Measurements from ENCODE around the gene STRIP1. TPM values are rescaled to one million over a fixed set of nuclear protein-coding genes. Genes with fewer than 3 reads are reported as not detected.

STRIP1 gene
- total and polyA plus RNA-seq, 2 of the 8 experiments (the other 6 are each of a cell fraction or from before 2014, with no cell fraction given) = 21.3 to 45.6 TPM

DNA sequence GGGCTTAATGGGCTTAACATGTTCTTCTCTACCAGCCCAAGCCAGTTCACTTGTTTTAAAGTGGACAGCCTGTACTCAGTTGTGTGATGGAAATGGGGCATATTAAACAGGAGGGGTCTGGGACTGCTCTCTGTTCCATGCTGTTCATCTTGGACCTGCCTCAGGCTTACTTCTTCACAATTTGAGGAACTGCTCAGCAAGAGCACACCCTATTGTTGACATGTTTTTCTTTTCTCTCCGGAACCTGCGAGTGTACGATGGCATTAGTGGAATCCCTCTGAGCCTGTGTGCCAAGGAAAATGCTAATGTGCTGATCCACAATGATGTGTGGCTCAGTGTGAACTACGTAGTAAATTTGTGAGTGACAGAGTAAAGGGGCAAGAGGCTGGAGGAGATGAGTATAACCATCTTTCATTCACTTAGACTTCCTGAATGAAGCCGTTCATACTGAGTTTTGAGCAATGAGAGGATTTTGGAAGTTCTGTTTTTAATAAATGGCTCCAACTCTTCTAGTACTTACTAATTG, 43.0 kb upstream of the STRIP1 start:
- no peak overlapping the region for H2BK120ac ChIP-seq (replicated peaks; ENCODE audit: low read depth, low read length)
- DNase-seq (ENCODE audit: low read depth in 1 of 2, low spot score in 2 of 2) = no peak
- H3K36me3 ChIP-seq (ENCODE audit: control insufficient read depth in 2 of 4, insufficient read depth in 4 of 4, low read length in 3 of 4) = peaks cover 0 to 10% (median 3%) of the 10 kb centered on the region in 4 experiments; a peak in 3 of 8 replicates
- no peak overlapping the region for H3K9ac ChIP-seq (replicated peaks in 1 of 4; ENCODE audit: extremely low read depth in 1 of 4, low read depth in 3 of 4, low read length in 3 of 4)
- no peak overlapping the region for H2AFZ ChIP-seq (ENCODE audit: low read length)
- no peak overlapping the region for H3K56ac ChIP-seq (replicated peaks; ENCODE audit: insufficient read length, low read depth, low read length)
- no peak overlapping the region for H2BK15ac ChIP-seq (ENCODE audit: low read length)
- H2BK20ac ChIP-seq (ENCODE audit: low read length) = no peak overlapping the region
- H4K8ac ChIP-seq (ENCODE audit: extremely low read depth, insufficient read depth, low read length) = no peak overlapping the region
- ChIA-PET POLR2A (ENCODE audit: partially characterized antibody) (interaction anchor here (1.0 kb wide), 1 partner anchor 31 kb away, joined by 3 read pairs; no protein-coding TSS in a partner anchor), CTCF (ENCODE audit: partially characterized antibody) (interaction anchor here (1.1 kb wide), 1 partner anchor 217 kb away, joined by 3 read pairs; no protein-coding TSS in a partner anchor)
- no peaks in the 10 kb centered on the region for H3K9me3 ChIP-seq (ENCODE audit: insufficient read depth in 2 of 2, low read depth in 1 of 2, low read length in 1 of 2)
- no peak for FAIRE-seq
- no peak overlapping the region for H2AK5ac ChIP-seq (ENCODE audit: low read depth, low read length)
- peaks cover 5 to 90% of the 10 kb centered on the region in 2 experiments for H3K79me2 ChIP-seq (ENCODE audit: control insufficient read depth in 1 of 2, insufficient read depth in 2 of 2, low read length in 2 of 2)
- no peak overlapping the region for H2BK5ac ChIP-seq (ENCODE audit: low read depth, low read length)
- H3K4me3 ChIP-seq (ENCODE audit: extremely low read depth in 1 of 4, insufficient read depth in 2 of 4, low read depth in 3 of 4, low read length in 4 of 4) = no peak overlapping the region
- H3K23ac ChIP-seq (ENCODE audit: insufficient read length) = no peak overlapping the region
- H3K4me1 ChIP-seq (replicated peaks in 1 of 4; ENCODE audit: control insufficient read depth in 3 of 4, insufficient read depth in 4 of 4, low read length in 3 of 4) = peaks cover 0 to 5% (median under 1%) of the 10 kb centered on the region in 4 experiments; a peak in 2 of 7 replicates
- H3K27me3 ChIP-seq (replicated peaks in 1 of 4; ENCODE audit: control insufficient read depth in 3 of 4, extremely low read depth in 1 of 4, insufficient read depth in 3 of 4, low read length in 3 of 4) = no peaks in the 10 kb centered on the region
- WGBS, 2 experiments (ENCODE audit: extremely low coverage in 1 of 2, insufficient coverage in 1 of 2, insufficient read length in 1 of 2, insufficient replicate concordance in 2 of 2, low coverage in 1 of 2, low lambda C conversion rate in 2 of 2, missing lambda C conversion rate in 1 of 2) = 85% methylated on average over 5 of the region's 5 CpGs; no CpG with 5 or more reads in 1 of the 2 experiments
- peaks cover 5% of the 10 kb centered on the region; the same call in 1 of the 2 replicates for H3K79me1 ChIP-seq (ENCODE audit: low read depth, low read length)
- H4K5ac ChIP-seq (ENCODE audit: insufficient read length, low read depth, low read length) = no peak overlapping the region
- no peak overlapping the region for H3K18ac ChIP-seq (ENCODE audit: extremely low read depth, low read length)
- H3K4ac ChIP-seq (replicated peaks; ENCODE audit: insufficient read length, low read depth, low read length) = no peak overlapping the region
- H2BK12ac ChIP-seq (ENCODE audit: low read depth, low read length) = no peak overlapping the region
- H4K91ac ChIP-seq (replicated peaks; ENCODE audit: insufficient read length, low read length) = no peak overlapping the region
- H3K27ac ChIP-seq (ENCODE audit: low read depth, low read length) = no peak overlapping the region
- no peaks in the 10 kb centered on the region for H3K23me2 ChIP-seq (ENCODE audit: low read depth, low read length)
- H3K14ac ChIP-seq (ENCODE audit: insufficient read length) = no peak overlapping the region
- peaks cover 11 to 14% of the 10 kb centered on the region in 2 experiments for H4K20me1 ChIP-seq (replicated peaks in 1 of 2; ENCODE audit: control insufficient read depth in 1 of 2, insufficient read depth in 2 of 2, low read length in 2 of 2)
- H3K4me2 ChIP-seq (ENCODE audit: insufficient read depth in 1 of 2, low read depth in 2 of 2, low read length in 2 of 2) = no peak overlapping the region
- TF ChIP-seq NRF1 (IDR thresholded peaks at IDR 0.05; ENCODE audit: low read depth, low read length) = no peak
- TF ChIP-seq, protein P1, sequence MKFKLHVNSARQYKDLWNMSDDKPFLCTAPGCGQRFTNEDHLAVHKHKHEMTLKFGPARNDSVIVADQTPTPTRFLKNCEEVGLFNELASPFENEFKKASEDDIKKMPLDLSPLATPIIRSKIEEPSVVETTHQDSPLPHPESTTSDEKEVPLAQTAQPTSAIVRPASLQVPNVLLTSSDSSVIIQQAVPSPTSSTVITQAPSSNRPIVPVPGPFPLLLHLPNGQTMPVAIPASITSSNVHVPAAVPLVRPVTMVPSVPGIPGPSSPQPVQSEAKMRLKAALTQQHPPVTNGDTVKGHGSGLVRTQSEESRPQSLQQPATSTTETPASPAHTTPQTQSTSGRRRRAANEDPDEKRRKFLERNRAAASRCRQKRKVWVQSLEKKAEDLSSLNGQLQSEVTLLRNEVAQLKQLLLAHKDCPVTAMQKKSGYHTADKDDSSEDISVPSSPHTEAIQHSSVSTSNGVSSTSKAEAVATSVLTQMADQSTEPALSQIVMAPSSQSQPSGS (IDR thresholded peaks at IDR 0.05; ENCODE audit: low read length) = no peak
- no peak for TF ChIP-seq SIRT6 (IDR thresholded peaks at IDR 0.05; ENCODE audit: low read length)
- TF ChIP-seq TEAD4 (IDR thresholded peaks at IDR 0.05; ENCODE audit: low read depth, low read length) = no peak
- TF ChIP-seq EP300 (IDR thresholded peaks at IDR 0.05; ENCODE audit: borderline replicate concordance in 1 of 2, low read depth in 2 of 2, low read length in 2 of 2) = no peak
- TF ChIP-seq JUND (IDR thresholded peaks at IDR 0.05; ENCODE audit: low read length) = no peak
- TF ChIP-seq YY1 (IDR thresholded peaks at IDR 0.05; ENCODE audit: low read depth, low read length) = no peak
- no peak for TF ChIP-seq SIX5 (IDR thresholded peaks at IDR 0.05; ENCODE audit: low read depth, low read length)
- no peak for TF ChIP-seq MAFK (IDR thresholded peaks at IDR 0.05; ENCODE audit: low read depth, low read length)
- no peak for TF ChIP-seq TCF12 (IDR thresholded peaks at IDR 0.05; ENCODE audit: low read depth, low read length)
- no peak for TF ChIP-seq KDM4A (IDR thresholded peaks at IDR 0.05; ENCODE audit: low read depth, low read length, severe bottlenecking)
- no peak for TF ChIP-seq KDM1A (IDR thresholded peaks at IDR 0.05; ENCODE audit: borderline replicate concordance, low read length)
